GM10847 (cell line): ENCODE data around the gene BAIAP2.

Experiments used
- POLR2A ChIP-seq: IDR thresholded peaks from 2 replicates; pipeline ENCODE4 v1.6.1; 2011; ENCODE audit not compliant: insufficient read length; ENCODE audit errors: extremely low read depth

Gene BAIAP2

DNA sequence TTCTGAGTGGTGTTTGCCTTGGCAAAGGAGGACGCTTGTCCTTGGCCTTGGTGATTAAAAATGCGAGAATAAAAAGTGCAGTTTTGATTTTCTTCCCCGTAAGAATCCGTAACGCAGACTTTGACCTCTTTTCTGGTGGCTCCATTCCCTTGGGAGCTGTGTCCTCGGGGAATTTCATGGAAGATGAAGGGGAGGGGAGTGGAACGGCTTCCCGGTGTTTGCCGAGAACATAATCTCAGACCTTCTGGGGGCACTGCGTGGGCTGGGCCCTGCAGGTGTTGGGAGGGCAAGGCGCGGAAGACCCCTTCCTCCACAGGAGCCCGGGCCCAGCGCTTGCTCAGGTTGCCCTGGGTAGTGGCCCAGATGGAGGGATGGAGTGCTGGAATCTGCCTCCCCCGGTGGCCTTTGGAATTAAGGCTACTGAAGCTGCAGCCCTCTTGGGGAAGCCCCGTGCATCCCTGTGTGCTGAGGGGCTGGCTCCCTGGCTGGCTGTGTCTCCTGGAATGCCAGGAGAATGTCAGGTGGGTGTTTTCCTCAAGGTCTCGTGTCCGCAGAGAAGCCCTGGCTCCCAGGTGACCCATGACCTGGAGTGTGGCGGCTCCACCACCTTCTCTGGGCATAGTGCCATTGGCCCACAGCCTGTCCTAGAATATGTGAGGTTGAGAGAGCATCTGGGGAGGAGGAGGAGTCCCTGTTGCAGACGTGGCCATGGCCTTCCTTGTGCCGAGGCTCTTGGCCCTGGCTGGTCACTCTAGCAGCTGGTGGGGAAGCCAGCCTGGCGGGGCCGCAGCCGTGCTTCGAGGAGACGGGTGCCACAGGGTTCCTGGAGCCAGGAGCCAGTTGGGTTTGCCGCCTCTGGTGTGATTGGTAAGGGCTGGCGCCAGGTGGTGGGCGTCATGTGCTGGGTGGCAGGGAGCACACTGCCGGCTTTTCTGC lies 3.1 kb downstream of the BAIAP2 start:
- no peak for TF ChIP-seq POLR2A

DNA sequence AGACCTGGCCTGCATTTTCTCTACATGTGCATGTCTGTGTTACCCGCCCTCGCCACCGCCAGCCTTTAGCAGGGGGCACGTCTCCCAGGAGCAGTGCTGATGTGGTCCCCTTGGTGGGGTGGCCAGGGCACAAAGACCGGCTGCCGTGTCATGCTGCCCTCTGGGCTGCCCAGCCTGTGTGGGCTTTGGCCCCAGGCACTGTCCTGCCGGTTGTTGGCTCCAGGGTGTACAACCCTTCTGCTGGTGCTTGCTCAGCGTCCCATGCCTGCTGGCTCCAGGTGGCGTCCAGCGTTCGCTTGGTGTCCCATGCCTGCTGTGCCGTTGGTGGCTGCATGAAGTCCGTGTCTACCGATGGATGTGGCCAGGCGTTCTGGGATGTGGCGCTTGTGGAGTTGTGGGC lies 4.1 kb downstream of the BAIAP2 start:
- TF ChIP-seq POLR2A: no peak

DNA sequence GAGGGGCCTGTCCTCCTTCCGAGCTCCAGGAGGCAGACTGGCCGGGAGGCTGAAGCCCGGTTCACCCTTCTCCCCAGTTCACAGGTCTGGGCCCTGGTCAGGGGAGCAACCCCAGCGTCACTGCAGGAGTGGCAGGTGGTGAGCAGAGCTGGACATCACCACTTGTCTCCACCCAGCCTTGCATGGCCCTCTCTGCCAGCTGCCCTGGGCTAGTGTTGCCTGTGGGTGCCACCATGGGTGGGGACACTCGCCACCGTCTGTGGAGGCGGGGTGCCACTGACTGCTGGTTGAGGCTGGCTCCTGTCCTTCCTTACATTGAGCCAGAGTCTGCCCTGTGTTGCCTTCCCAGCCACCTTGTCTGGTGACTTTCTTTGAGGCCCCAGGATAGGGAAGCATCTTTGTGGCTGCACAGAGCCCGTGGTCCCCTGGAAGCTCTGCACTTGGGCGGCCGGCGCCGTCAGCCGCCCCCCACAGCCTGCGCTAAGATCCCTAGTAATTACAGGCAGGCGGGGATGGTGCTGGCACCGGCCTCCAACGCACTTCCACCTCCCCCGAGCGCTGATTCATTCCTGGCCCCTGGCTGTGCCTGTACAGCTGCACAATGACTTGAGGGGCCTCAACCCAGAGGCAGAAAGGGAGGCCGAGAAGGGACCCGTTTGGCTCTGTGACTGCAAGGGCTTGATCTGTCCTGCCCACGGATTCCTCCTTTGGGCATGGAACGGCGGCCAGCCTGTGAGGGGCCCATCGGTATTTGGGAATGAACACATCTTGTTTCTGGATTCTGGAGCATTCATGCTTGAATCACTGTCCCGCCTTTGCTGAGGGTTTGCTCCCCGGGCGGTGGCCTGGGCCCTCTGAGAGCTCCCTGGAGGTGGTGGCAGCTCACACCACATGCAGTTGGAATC lies 5.2 kb downstream of the BAIAP2 start:
- TF ChIP-seq POLR2A: no peak

DNA sequence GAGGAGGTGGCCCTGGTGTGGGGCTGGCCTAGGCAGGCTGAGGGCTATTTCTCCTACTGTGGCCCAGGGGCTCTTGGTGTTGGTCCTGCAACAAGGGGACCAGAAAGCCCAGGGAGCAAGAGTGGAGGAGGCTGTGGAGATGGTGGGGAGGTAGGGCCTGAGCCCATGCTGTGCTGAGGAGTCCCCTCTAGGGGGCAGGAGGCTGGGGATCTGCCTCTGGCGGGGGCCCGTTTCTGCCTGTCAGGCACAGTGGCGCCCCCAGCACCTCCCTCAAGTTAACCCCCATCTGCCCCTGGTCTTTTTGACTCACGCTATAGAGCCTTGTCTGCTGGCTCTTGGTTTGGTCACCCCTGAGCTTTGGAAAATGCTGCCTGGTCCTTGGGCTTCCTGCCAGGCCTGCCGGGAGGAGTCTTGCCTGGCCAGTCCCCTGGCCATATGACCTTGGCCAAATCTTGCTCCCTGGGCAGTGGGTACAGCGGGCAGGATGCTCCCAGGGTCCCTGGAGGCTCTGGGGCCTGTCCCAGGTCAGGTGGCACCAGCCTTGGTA lies 5.9 kb downstream of the BAIAP2 start:
- TF ChIP-seq POLR2A: no peak

DNA sequence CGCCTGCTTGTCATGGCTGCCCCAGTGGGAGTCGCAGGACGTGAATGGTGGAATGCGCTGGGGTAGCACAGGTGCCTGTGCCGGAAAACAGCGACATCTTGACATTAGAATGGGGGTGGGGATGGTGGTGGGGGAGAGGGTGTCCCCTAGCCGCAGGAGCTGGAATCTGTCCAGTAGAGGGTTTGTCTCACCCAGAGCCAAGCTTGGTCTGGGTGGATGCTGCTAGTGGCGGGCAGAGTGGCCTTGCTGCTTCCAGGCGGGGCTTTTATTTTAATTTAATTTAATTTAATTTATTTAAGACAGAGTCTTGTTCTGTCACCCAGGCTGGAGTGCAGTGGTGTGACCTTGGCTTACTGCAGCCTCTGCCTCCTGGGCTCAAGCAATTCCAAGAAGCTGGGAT lies 7.7 kb downstream of the BAIAP2 start:
- TF ChIP-seq POLR2A: no peak

DNA sequence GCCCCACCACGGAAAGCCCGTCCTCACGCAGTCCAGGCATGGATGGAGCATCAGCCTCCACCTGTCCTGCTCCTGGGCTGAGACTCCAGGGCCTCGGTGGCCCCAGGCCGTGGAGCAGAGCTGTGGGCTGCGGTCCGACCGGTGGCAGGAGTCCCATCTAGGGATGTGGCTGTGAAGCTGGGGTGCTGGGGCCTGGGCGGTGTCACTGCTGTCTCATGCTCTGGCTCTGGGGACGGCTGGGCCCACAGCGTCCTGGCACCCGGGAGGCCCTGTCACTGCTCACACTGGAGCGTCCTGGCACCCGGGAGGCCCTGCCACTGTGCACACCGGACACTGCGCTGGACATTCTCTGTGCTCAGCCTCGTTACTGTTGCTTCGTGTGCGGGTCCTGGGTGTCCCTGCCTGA lies 8.4 kb downstream of the BAIAP2 start:
- TF ChIP-seq POLR2A: no peak

DNA sequence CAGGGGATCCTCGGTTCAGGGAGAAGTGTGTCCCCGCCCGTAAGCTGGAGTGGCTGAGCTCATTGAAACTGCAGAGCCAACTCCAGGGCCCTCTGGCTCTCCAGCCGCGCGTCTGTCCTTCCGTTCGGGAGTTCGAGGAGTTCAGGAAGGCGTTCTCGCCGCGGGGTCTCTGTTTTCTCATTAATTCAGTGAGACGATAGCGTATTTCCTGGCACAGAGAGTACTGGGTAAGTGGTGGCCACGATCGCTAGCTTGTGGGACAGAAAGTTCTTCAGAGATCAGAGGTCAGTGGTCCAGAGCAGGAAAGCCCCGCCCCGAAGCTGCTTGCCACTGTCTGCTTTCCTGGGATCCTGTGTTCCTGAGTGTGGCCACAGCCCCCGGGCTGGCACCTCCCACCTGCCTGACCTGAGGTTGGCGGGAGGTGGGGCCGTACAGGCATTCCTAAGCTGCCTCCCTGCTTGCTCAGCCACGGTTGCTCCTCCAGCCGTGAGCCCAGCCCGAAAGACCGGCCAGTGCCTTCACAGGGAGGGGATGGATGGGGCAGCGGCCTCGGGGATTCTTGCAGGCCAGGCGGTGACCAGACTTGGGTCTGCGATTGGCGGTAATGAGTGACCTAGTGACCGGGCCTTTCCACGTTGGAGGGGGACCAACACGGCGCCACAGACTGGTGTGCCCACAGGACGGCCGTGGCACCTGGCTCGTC lies 8.9 kb downstream of the BAIAP2 start:
- no peak for TF ChIP-seq POLR2A

DNA sequence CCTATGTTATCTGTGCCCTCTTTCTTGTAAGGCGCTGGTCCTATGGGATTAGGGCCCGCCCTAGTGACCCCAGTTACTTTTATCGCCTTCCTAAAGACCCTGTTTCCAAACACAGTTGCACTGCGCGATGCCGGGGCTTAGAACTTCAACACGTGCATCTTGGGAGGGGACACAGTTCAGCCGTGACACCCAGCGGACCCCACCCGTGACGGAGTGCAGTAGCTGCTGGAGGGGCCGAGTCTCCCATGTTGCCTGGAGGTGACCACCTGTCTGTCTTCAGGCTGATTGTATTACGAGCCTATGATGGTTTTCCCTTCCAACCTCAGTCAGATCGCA lies 9.4 kb downstream of the BAIAP2 start:
- no peak for TF ChIP-seq POLR2A

DNA sequence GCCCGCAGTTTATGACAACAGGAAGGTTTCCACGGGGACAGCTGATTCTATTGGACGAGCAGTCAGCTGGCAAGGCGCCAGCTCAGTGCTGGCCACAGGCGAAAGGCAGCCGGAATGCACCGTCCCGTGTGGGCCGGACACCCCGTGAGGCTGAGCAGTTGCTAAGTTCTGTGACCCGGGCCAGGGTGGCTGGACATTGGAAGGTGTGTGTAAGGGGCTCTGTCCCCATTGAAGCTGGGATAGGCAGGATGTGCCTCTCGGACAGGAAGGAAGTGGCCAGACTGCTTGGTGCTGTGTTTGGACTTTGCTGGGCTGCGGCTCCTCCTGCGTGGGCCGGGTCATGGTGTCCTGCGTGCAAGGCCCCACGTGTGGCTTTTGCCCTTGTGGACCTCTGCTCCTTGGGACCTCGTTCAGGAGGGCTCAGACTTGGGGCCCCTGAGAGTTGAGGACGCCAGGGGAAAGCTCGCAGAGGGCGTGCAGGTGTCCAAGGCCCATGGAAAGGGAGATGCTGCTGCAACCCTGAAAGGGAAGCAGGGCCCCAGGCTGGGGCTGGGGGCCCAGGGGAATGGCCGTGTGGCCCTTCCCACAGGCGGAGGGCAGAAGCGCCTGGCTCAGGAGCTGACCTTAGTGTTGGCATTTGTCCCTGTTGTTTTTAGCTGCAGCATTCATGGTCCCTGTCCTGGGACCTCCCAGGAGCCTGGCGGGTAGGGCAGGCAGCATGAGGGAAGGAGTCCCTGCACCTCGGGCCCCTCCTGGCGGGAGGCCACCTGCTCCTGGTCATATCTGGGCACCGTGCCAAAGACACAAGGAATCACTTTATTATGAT lies 10.0 kb downstream of the BAIAP2 start:
- TF ChIP-seq POLR2A: no peak

DNA sequence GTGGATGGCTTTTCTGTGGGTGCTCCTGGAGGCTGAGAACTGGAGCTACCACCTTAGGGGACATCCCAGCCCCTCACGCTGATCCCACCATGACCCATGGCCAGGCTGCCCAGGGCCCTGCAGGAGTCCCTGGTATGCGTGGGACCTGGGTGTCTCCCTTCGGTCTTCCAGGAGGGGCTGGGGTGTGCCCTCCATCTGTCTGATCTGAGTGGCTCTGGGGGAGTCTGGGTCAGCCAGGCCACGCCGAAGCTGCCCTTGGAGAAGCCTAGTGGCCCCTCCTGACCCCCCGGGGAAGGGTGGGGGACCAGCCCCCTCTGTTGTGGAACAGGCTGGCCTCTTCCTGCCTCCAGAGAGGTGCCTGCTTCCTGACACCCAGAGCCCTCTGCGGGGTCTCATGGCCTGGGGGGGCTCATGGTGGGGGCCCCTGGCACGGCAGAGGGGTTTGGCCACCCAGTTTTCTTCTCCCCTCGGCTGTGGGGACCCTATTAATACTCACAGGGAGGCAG lies 10.7 kb downstream of the BAIAP2 start:
- no peak for TF ChIP-seq POLR2A

DNA sequence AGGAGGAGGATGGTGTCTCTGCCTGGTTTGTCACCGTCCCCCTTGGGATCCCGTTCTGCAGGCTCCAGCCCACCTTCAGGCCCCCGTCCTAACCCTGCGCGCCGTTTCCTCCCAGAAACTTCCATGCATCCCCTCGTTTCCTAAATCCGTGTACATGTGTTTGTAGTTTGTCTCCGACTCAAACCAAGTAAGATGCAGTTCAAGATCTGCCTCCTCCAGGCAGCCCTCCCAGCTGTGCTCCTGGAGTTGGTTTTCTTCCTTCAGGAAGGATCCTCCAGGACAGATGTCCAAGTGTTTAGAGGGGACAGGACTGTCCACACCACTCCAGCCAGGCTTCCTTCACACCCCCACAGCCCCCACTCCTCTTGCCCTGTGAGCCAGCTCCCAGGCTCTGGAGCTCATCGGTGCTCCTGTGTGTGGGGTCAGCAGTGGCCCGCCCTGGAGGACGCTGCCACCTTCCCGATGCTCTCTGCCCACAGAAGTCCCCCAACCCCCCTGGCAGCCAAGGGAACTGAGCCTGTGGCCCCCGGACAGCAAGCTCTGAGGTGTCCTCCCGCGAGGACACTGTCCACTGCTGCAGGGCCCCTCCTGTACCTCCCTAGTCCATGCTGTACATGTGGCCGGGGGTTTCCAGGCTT lies 11.3 kb downstream of the BAIAP2 start:
- no peak for TF ChIP-seq POLR2A

DNA sequence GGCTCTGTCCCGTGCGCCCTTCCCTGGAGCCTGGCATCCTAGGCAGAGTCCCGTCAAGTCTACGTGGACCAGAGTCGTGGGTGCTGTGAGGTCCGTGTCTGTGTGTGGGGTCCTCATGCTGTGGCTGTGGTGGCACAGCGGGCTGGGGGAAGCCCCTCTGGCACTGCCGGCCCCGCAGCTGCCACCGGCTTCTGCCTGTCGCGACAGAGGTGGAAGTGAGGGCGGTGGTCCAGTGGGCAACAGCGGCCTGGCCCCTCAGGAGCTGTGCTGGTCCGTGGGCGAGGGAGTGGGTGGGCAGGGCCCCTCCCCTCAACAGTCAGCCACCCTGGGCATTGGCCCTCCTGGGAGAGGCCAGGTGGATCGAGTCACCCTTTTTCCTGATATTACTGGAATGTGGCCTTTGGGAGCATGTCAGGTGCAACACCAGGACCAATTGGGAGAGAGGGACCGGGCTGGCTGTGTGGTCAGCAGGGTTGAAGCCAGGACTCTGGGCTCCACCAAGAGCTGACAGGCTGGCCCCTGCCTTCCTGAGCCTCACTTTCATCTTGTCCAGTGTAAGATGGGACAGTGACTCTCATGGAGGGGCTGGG lies 11.9 kb downstream of the BAIAP2 start:
- TF ChIP-seq POLR2A: no peak

DNA sequence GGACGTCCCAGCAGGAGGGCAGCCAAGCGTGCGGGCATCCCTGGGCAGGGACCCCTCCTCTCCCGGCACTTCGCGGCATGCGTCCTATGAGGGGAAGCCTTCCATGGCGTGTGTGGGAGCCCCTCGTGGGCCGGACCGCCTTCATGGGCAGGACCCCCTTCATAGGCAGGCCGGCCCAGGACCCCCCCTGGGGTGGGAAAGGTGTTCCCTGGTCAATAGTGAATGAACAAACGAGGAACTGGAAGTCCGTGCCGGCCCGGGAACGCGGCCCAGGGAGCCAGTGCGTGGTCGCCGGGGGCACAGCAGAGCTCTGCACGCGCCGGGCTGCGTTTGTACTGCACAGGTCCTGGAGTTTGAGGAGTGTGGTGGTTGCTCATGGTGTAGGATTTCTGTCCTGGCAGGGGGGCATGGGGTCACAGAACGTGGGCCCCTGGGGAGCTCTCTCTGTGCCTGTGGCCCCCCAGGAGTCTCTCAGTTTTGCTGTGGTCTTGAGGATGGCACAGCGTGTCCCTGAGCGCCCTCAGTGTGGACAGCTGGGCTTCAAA lies 13.9 kb downstream of the BAIAP2 start:
- no peak for TF ChIP-seq POLR2A
